K562 (cell line): Measurements from ENCODE around the gene ITPR2.

Source experiments
- E2F6 ChIP-seq, 2 experiments: IDR thresholded peaks; 2 replicates each; pipeline ENCODE4 v1.6.1; 2011; ENCODE audit warnings: borderline replicate concordance in 1 of 2, control low read depth in 1 of 2, low read depth in 1 of 2, low read length in 1 of 2, mild to moderate bottlenecking in 1 of 2, mixed read lengths in 1 of 2, moderate library complexity in 1 of 2; ENCODE audit not compliant: insufficient read depth in 1 of 2, insufficient read length in 1 of 2, poor library complexity in 1 of 2, severe bottlenecking in 1 of 2; ENCODE audit errors: extremely low read depth in 1 of 2
- FOXJ3 ChIP-seq: sonication (generic); formaldehyde crosslinking; IDR thresholded peaks from 2 replicates; pipeline ENCODE4 v1.4.0; 2020; ENCODE audit warnings: mild to moderate bottlenecking, missing genetic modification reagents
- SRSF1 ChIP-seq: fragments of 200-400 bp; formaldehyde crosslinking; IDR thresholded peaks from 2 replicates; pipeline ENCODE4 v1.6.1; 2017; ENCODE audit warnings: mild to moderate bottlenecking, low read depth, low read length, moderate library complexity
- ZNF785 ChIP-seq: fragments of 250-450 bp; sonication (Bioruptor Pico); IDR thresholded peaks from 2 replicates; pipeline ENCODE4 v1.4.0; 2020; ENCODE audit warnings: mild to moderate bottlenecking

- no peak for TF ChIP-seq SRSF1
- TF ChIP-seq E2F6 (IDR thresholded peaks at IDR 0.05; ENCODE audit: borderline replicate concordance in 1 of 2, extremely low read depth in 1 of 2, insufficient read depth in 1 of 2, insufficient read length in 1 of 2, low read depth in 1 of 2, low read length in 1 of 2, poor library complexity in 1 of 2, severe bottlenecking in 1 of 2) = no peak
- no peak for TF ChIP-seq FOXJ3
- TF ChIP-seq ZNF785 (CRISPR knock-in tag) = no peak
These were observed 71.2 kb downstream of the ITPR2 start for GRCh38 chr12:26761775-26762174.
